HFF-Myc (cell line): Measurements from ENCODE around the gene EEF1A2.

Experiments
- DNase-seq: peaks from one replicate; pipeline ENCODE4 v3.0.0-alpha.2; 2011; ENCODE audit warnings: low read depth; ENCODE audit errors: extremely low read depth
- H3K4me3 ChIP-seq: replicated peaks from 2 replicates; pipeline ENCODE4 v1.5.1; 2011; ENCODE audit warnings: low read depth, mild to moderate bottlenecking, control low read depth, low read length
- CTCF ChIP-seq: IDR thresholded peaks from 2 replicates; pipeline ENCODE4 v1.5.1; 2012; ENCODE audit warnings: mild to moderate bottlenecking, low read depth, low read length, control low read depth; ENCODE audit errors: missing control alignments

EEF1A2 gene

GRCh38 chr20:63471981-63472831 is 26.7 kb downstream of the EEF1A2 start, which contains the start of gene KCNQ2:
Gene KCNQ2 (minus strand): TSS chr20:63472655. CDS start chr20:63472463, 192 bp downstream.
- no peak within 1 kb of the TSS for H3K4me3 ChIP-seq
- no peak for TF ChIP-seq CTCF

GRCh38 chr20:63471717-63471980 is 27.2 kb downstream of the EEF1A2 start:
- TF ChIP-seq CTCF: no peak
- no peak overlapping the region for H3K4me3 ChIP-seq
- no peak for DNase-seq

More at GRCh38 chr20:63471981-63472831, 26.7 kb downstream of the EEF1A2 start, which contains the start of gene KCNQ2:
- no peak for DNase-seq

GRCh38 chr20:63471002-63471716 is 27.7 kb downstream of the EEF1A2 start:
- no peak overlapping the region for H3K4me3 ChIP-seq
- no peak for DNase-seq
- no peak for TF ChIP-seq CTCF

GRCh38 chr20:63470410-63470809 is 28.5 kb downstream of the EEF1A2 start:
- no peak overlapping the region for H3K4me3 ChIP-seq
- DNase-seq: no peak
- TF ChIP-seq CTCF: no peak

GRCh38 chr20:63469713-63470101 is 29.2 kb downstream of the EEF1A2 start:
- no peak for DNase-seq
- TF ChIP-seq CTCF: no peak
- H3K4me3 ChIP-seq: no peak overlapping the region

- no peak overlapping the region for H3K4me3 ChIP-seq
- TF ChIP-seq CTCF: no peak
- DNase-seq: no peak
Measured at GRCh38 chr20:63469019-63469712, 29.7 kb downstream of the EEF1A2 start.
